Rectal smooth muscle tissue (tissue), 1 donor: ENCODE results near the gene GLUD1.

Source experiments
- H3K27ac ChIP-seq: one replicate; pipeline ENCODE4 v1.7.0; 2013; ENCODE audit warnings: low read depth, low read length, inconsistent platforms
- H3K27me3 ChIP-seq: one replicate; pipeline ENCODE4 v1.7.0; 2013; ENCODE audit warnings: low read length; ENCODE audit not compliant: control insufficient read depth, insufficient read depth
- H3K36me3 ChIP-seq: one replicate; pipeline ENCODE4 v1.7.0; 2013; ENCODE audit warnings: low read length; ENCODE audit not compliant: control insufficient read depth, insufficient read depth
- H3K4me1 ChIP-seq: one replicate; pipeline ENCODE4 v1.7.0; 2013; ENCODE audit warnings: low read length; ENCODE audit not compliant: control insufficient read depth, insufficient read depth
- H3K4me3 ChIP-seq: one replicate; pipeline ENCODE4 v1.7.0; 2013; ENCODE audit warnings: low read length
- H3K9ac ChIP-seq: one replicate; pipeline ENCODE4 v1.7.0; 2013; ENCODE audit warnings: low read length

The GLUD1 gene

GRCh38 chr10:87000491-87000890, 94.2 kb downstream of the GLUD1 start:
- Histone ChIP-seq H3K36me3 (no peaks in the 10 kb centered on the region), H3K9ac (no peak overlapping the region), H3K27me3 (no peaks in the 10 kb centered on the region), H3K4me1 (no peaks in the 10 kb centered on the region), H3K4me3 (no peak overlapping the region), H3K27ac (no peak overlapping the region)
